Measurements from ENCODE around the gene IL10RA.
"Not testable (repeated sequence)": the region's sequence is repeated elsewhere in the genome, so short reads cannot be mapped to it uniquely, and the experiment has no call there.

The IL10RA gene

GRCh38 chr11:118005224-118006152 lies 19.3 kb downstream of the IL10RA start:
- no peak overlapping the region for H3K27ac ChIP-seq

DNA sequence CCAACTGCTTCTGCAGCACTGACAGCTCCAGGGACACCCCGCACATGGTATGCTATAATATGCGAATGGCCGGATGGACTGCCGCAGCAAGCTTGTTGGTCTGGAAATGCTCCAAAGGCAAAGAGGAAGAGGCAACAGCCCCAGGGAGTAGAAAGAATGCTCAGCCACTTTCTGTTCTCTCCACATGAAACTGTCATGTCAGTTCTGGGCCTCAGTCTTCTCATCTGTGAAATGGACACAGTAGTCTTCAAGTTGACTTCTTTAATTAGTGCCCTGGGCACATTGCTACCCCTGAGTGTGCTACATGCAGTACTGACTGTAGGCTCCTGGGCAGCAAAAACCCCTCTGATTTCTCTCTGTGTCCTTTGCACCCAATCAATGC lies 19.9 kb downstream of the IL10RA start:
- no peaks in the 10 kb centered on the region for H3K9me3 ChIP-seq (ENCODE audit: low read depth, low read length)
- no peak overlapping the region for H3K4me3 ChIP-seq
- no peak overlapping the region for H3K9ac ChIP-seq (ENCODE audit: insufficient read length)
- no peaks in the 10 kb centered on the region for H3K36me3 ChIP-seq (ENCODE audit: insufficient read depth, low read length)
- TF ChIP-seq POLR2AphosphoS5 (IDR thresholded peaks at IDR 0.05; ENCODE audit: borderline replicate concordance, low read depth, low read length) (no peak), EZH2 (IDR thresholded peaks at IDR 0.05) (no peak), FOXP2 (optimal IDR thresholded peaks at IDR 0.05; ENCODE audit: control extremely low read depth, extremely low read length, insufficient read depth) (no peak)
- H3K27ac ChIP-seq, result no peak overlapping the region
- DNase-seq (ENCODE audit: low read depth, low spot score), result no peak

More at GRCh38 chr11:118005224-118006152, 19.3 kb downstream of the IL10RA start:
- no peaks in the 10 kb centered on the region for H3K36me3 ChIP-seq (ENCODE audit: insufficient read depth, low read length)
- no peaks in the 10 kb centered on the region for H3K9me3 ChIP-seq (ENCODE audit: low read depth, low read length)
- H3K9ac ChIP-seq (ENCODE audit: insufficient read length), result no peak overlapping the region
- no peak overlapping the region for H3K4me3 ChIP-seq
- TF ChIP-seq POLR2AphosphoS5 (IDR thresholded peaks at IDR 0.05; ENCODE audit: borderline replicate concordance, low read depth, low read length), result no peak
- TF ChIP-seq EZH2 (IDR thresholded peaks at IDR 0.05), result no peak
- no peak for TF ChIP-seq FOXP2 (optimal IDR thresholded peaks at IDR 0.05; ENCODE audit: control extremely low read depth, extremely low read length, insufficient read depth)
- DNase-seq (ENCODE audit: low read depth, low spot score), result no peak

DNA sequence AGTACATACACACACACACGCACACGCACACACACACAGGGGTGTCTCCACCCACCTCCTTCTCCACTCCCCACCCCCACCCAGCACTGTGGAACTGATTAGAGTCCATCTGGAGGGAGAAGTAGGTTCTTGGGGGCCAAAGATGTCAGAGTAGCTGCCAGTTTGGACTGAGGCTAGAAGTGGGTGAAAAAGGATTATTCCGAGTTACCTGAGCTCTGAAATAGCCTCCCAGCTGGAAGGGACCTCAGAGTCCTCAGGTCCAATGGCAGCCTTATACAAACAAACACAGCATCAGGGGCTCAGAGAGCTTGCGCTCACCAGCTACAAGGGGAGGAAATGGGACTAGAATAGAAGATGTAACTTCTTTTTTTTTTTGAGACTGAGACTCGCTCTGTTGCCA lies 20.8 kb downstream of the IL10RA start:
- no peak for DNase-seq (ENCODE audit: low read depth, low spot score)
- Histone ChIP-seq H3K9me3 (ENCODE audit: low read depth, low read length) (no peaks in the 10 kb centered on the region), H3K4me3 (no peak overlapping the region), H3K36me3 (ENCODE audit: insufficient read depth, low read length) (no peaks in the 10 kb centered on the region), H3K9ac (ENCODE audit: insufficient read length) (no peak overlapping the region), H3K27ac (no peak overlapping the region)
- TF ChIP-seq FOXP2 (optimal IDR thresholded peaks at IDR 0.05; ENCODE audit: control extremely low read depth, extremely low read length, insufficient read depth) (no peak), POLR2AphosphoS5 (IDR thresholded peaks at IDR 0.05; ENCODE audit: borderline replicate concordance, low read depth, low read length) (no peak), EZH2 (IDR thresholded peaks at IDR 0.05) (no peak)

GRCh38 chr11:118007563-118008270 lies 21.5 kb downstream of the IL10RA start:
- H3K9ac ChIP-seq (ENCODE audit: insufficient read length); H3K9me3 ChIP-seq (ENCODE audit: low read depth, low read length); DNase-seq (ENCODE audit: low read depth, low spot score); H3K27ac ChIP-seq; H3K36me3 ChIP-seq (ENCODE audit: insufficient read depth, low read length); H3K4me3 ChIP-seq: not testable (repeated sequence)

GRCh38 chr11:118008271-118008911 lies 22.2 kb downstream of the IL10RA start:
- Histone ChIP-seq H3K4me3 (no peak overlapping the region), H3K27ac (no peak overlapping the region), H3K36me3 (ENCODE audit: insufficient read depth, low read length) (no peaks in the 10 kb centered on the region), H3K9ac (ENCODE audit: insufficient read length) (no peak overlapping the region), H3K9me3 (ENCODE audit: low read depth, low read length) (no peaks in the 10 kb centered on the region)
- TF ChIP-seq FOXP2 (optimal IDR thresholded peaks at IDR 0.05; ENCODE audit: control extremely low read depth, extremely low read length, insufficient read depth), result no peak
- no peak for TF ChIP-seq POLR2AphosphoS5 (IDR thresholded peaks at IDR 0.05; ENCODE audit: borderline replicate concordance, low read depth, low read length)
- no peak for TF ChIP-seq EZH2 (IDR thresholded peaks at IDR 0.05)
- no peak for DNase-seq (ENCODE audit: low read depth, low spot score)

DNA sequence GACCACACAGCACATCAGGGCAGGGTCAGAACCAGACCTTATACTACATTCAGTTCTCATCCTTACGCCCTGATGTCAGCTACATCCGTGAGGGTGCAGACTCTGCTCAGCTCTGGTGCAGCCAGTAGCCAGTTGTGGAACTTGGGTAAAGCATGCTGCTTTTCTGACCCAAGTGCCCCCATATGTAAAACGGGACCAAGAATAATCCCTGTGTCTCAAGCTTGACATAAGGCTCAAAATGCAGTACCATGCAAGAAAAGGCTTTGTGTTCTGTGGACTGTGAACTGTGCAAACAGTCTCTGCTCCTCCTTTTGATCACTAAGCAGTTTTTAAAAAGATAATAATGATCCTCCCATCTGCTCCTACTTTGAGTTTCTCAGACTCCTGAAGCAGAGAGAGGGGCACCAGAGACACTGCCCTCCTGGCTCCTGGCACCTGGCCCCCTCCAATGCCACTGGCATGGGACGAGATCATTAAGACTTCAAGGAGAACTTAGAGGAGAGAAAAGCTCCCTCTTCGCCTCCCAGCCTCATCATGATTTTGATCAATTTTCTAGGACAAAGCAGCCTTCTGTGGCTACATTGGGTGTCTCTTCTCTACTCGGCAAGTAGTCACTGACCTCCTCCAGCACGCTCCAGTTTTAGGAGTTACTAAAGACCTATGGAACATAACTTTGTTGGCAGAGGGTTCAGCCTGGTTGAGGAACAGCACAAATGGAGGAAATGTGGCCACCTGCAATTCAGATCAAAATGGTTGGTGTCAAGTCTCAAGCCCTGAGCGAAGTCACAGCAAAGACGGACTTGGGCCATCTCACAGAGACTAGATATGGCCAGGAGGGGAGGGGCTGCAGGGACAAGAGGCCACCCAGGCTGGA lies 23.9 kb downstream of the IL10RA start:
- TF ChIP-seq POLR2AphosphoS5 (IDR thresholded peaks at IDR 0.05; ENCODE audit: borderline replicate concordance, low read depth, low read length) (no peak), FOXP2 (optimal IDR thresholded peaks at IDR 0.05; ENCODE audit: control extremely low read depth, extremely low read length, insufficient read depth) (no peak), EZH2 (IDR thresholded peaks at IDR 0.05) (no peak)
- Histone ChIP-seq H3K36me3 (ENCODE audit: insufficient read depth, low read length) (no peaks in the 10 kb centered on the region), H3K4me3 (no peak overlapping the region), H3K27ac (no peak overlapping the region), H3K9ac (ENCODE audit: insufficient read length) (no peak overlapping the region), H3K9me3 (ENCODE audit: low read depth, low read length) (no peaks in the 10 kb centered on the region)
- DNase-seq (ENCODE audit: low read depth, low spot score), result no peak

DNA sequence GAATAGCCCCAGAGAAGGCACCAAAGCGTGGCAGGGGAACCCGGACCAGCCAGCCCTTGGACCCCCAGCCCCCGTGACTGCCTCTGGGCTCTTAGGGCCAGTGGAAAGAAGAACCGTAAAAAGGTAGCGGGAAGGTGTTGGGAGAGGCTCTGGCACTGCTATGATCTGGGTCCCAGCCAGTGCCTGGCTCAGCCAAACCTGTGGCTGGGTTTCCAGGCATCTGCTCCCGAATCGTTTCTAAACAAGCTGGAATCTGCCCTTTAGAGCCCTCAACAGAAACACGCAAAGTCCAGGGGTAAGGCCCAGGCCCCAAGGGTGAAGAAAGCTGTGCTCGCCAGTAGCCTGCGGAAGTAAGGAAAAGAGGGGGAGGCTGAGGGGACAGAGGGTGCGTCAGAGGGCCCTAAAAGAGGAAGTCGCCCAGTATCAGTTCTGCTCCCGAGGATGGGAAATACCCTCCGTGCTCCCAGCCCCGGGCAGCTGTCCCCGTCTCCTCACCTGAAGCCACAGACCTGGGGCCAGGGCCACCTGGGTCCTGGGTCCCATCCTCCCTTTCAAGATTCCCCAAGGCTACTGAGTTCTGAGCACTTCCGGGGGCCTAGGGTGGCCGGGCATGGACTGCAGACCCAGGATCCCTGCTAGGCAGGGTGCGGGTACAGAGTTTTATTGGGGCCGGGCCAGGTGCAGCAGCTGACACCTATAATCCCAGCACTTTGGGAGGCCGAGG lies 24.7 kb downstream of the IL10RA start:
- Histone ChIP-seq H3K36me3 (ENCODE audit: insufficient read depth, low read length) (no peaks in the 10 kb centered on the region), H3K27ac (no peak overlapping the region), H3K9ac (ENCODE audit: insufficient read length) (no peak overlapping the region), H3K4me3 (no peak overlapping the region), H3K9me3 (ENCODE audit: low read depth, low read length) (no peaks in the 10 kb centered on the region)
- TF ChIP-seq FOXP2 (optimal IDR thresholded peaks at IDR 0.05; ENCODE audit: control extremely low read depth, extremely low read length, insufficient read depth), result no peak
- TF ChIP-seq POLR2AphosphoS5 (IDR thresholded peaks at IDR 0.05; ENCODE audit: borderline replicate concordance, low read depth, low read length), result no peak
- no peak for TF ChIP-seq EZH2 (IDR thresholded peaks at IDR 0.05)
- DNase-seq (ENCODE audit: low read depth, low spot score), result no peak

Data from SK-N-MC (cell line).